Immature natural killer cell (primary cell): ENCODE data around the gene DERL2. TPM values are rescaled to one million over a fixed set of nuclear protein-coding genes. Genes with fewer than 3 reads are reported as not detected.

Experiments used
- DNase-seq, 3 donors: peaks; one replicate each; pipeline ENCODE4 v3.0.0; 2022; ENCODE audit warnings: mixed read lengths in 1 of 3
- H3K27ac Mint-ChIP-seq, 6 donors: one replicate each; pipeline ENCODE4 v1.8.0; 2020; ENCODE audit warnings: mixed read lengths in 6 of 6, mild to moderate bottlenecking in 5 of 6, inconsistent platforms in 4 of 6, moderate library complexity in 3 of 6
- H3K27me3 Mint-ChIP-seq, 3 donors: one replicate each; pipeline ENCODE4 v1.8.0; 2020 to 2021; ENCODE audit warnings: low read depth in 3 of 3, mild to moderate bottlenecking in 3 of 3, mixed read lengths in 3 of 3, moderate library complexity in 3 of 3, inconsistent platforms in 1 of 3
- H3K36me3 Mint-ChIP-seq, 3 donors: one replicate each; pipeline ENCODE4 v1.8.0; 2020; ENCODE audit warnings: mixed read lengths in 3 of 3, inconsistent platforms in 2 of 3, mild to moderate bottlenecking in 2 of 3
- H3K4me1 Mint-ChIP-seq, 2 donors: one replicate each; pipeline ENCODE4 v1.8.0; 2020; ENCODE audit warnings: inconsistent platforms in 2 of 2, mild to moderate bottlenecking in 2 of 2, mixed read lengths in 2 of 2, moderate library complexity in 1 of 2
- H3K4me3 Mint-ChIP-seq, 5 donors: one replicate each; pipeline ENCODE4 v1.8.0; 2020; ENCODE audit warnings: mild to moderate bottlenecking in 5 of 5, mixed read lengths in 5 of 5, inconsistent platforms in 3 of 5, moderate library complexity in 3 of 5
- H3K9me3 Mint-ChIP-seq, 6 donors: one replicate each; pipeline ENCODE4 v1.8.0; 2020; ENCODE audit warnings: mild to moderate bottlenecking in 6 of 6, mixed read lengths in 6 of 6, inconsistent platforms in 4 of 6, moderate library complexity in 3 of 6
- polyA plus RNA-seq, 3 donors: library from polyadenylated mRNA; unstranded; fragments of 300-500 nt; fragmentation: Illumina TruSeq; gene quantifications; one replicate each; pipeline ENCODE4 v1.2.3, GENCODE V29; 2021

Gene DERL2
- polyA plus RNA-seq, 3 donors from 2014 or later = 101 to 111 (median 108) TPM

DNA sequence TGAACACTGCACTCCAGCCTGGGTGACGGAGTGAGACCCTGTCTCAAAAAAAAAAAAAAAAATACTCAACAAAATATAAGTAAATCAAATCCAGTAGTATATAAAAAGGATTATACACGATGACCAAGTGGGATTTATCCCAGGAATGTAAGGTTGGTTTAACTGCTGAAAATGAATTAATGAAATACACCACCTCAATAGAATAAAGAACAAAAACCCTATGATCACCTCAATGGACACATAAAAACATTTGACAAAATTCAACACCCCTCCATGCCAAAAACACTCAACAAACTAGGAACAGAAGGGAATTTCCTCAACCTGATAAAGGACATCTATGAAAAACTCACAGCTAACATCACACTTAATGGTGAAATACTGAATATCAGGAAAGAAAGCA is 7.0 kb upstream of the DERL2 start:
- Mint-ChIP-seq H3K27ac (no peak overlapping the region), H3K27me3 (peaks cover 0 to 2% (median 2%) of the 10 kb centered on the region in 3 donors), H3K9me3 (peaks cover 0 to 2% (median 0%) of the 10 kb centered on the region in 6 donors), H3K4me1 (peaks cover 5 to 13% of the 10 kb centered on the region in 2 donors), H3K36me3 (peaks cover 10 to 18% (median 12%) of the 10 kb centered on the region in 3 donors), H3K4me3 (no peak overlapping the region)
- DNase-seq = no peak

DNA sequence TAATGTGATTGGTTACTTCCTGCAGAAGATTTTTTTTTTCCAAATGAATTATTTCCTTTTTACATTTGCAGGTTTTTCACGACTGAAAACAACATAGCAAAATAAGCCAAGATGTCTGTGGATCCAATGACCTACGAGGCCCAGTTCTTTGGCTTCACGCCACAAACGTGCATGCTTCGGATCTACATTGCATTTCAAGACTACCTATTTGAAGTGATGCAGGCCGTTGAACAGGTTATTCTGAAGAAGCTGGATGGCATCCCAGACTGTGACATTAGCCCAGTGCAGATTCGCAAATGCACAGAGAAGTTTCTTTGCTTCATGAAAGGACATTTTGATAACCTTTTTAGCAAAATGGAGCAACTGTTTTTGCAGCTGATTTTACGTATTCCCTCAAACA is 2.8 kb upstream of the DERL2 start:
- H3K36me3 Mint-ChIP-seq = peaks cover 10 to 20% (median 14%) of the 10 kb centered on the region in 3 donors
- peaks cover 10 to 17% (median 10%) of the 10 kb centered on the region in 3 donors for H3K27me3 Mint-ChIP-seq
- peaks cover 41 to 52% of the 10 kb centered on the region in 2 donors for H3K4me1 Mint-ChIP-seq
- H3K9me3 Mint-ChIP-seq = peaks cover 0 to 2% (median 0%) of the 10 kb centered on the region in 6 donors
- peak overlapping the region in 2 of 6 donors; percentile 70 to 98 for H3K27ac Mint-ChIP-seq
- no peak for DNase-seq
- H3K4me3 Mint-ChIP-seq = peak overlapping the region in 1 of 5 donors; percentile 54

DNA sequence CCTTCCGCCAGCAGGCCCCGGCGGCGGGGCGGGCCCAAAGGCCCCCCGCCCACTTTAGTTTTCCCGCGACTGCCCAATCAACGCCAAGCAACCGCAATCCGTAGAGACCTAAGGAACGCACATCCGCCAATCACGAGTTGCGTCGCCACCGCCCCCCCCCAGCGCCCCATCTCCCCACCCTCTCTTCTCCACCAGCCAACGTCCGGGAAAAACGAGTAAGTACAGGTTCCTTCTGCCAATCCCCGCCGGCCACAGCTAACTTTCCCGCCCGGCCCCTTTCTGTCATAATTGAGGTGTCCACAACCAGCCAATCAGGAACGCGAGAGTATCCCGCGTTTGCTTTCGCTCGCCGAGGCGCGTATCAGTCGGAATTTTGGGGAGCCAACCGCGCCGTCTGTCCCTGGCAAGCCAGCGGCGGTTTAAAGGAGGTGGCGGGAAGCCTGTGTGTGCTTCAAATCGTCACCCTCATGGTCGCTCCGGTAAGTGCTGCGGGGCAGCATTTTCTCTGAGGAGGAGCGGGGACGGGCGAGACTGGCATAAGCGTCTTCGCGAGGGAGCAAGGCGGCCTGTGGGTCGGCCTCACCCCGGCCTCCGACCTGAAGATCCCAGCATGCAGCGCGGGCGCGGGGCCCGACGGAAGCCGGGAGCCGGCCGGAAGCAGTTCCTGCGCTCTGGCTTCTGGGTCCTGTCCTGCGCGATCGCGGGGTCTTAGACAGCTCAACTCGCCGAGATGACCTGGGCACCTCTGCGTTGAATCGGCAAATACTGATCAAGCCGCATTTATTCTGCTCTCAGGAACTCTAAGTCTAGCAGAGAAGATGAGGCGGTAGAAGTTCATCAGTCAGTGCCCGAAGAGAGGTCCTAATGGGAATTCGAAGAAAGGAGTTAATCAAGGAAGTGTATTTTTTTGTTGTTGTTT is 487 bp upstream of the DERL2 start, which contains the start of gene MIS12:
MIS12 (plus strand) TSS at position 361 of the 919 bp plus-strand sequence. CDS start 2,297 bp downstream, outside the sequence.
- Mint-ChIP-seq H3K4me3 (peak within 1 kb of the TSS; percentile 94 to 98 (median 96)), H3K4me1 (peaks cover 52 to 74% of the 10 kb centered on the region in 2 donors), H3K36me3 (peaks cover 5 to 16% (median 14%) of the 10 kb centered on the region in 3 donors), H3K27me3 (peaks cover 10 to 17% (median 10%) of the 10 kb centered on the region in 3 donors), H3K9me3 (no peaks in the 10 kb centered on the region), H3K27ac (peak within 1 kb of the TSS; percentile 96 to 100 (median 98))
- DNase-seq = peak; percentile 97 to 98 (median 97)

DNA sequence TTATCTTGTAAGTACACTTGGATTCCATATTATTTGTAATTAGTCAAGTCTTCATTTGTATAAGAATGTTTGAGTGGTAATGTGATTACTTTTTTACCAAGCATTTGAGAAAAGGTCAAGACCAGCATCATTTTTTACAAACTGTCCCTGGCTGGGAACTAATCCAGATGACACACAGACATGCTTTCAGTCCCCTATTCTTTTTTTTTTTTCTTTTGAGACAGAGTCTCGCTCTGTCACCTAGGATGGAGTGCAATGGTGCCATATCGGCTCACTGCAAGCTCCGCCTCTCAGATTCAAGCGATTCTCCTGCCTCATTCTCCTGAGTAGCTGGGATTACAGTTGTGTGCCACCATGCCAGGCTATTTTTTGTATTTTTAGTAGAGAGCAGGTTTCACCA is 4.5 kb downstream of the DERL2 start:
- DNase-seq = no peak
- H3K9me3 Mint-ChIP-seq = no peaks in the 10 kb centered on the region
- H3K4me3 Mint-ChIP-seq = no peak overlapping the region
- no peak overlapping the region for H3K27ac Mint-ChIP-seq
- H3K4me1 Mint-ChIP-seq = peaks cover 37 to 74% of the 10 kb centered on the region in 2 donors
- H3K36me3 Mint-ChIP-seq = peaks cover 16 to 30% (median 30%) of the 10 kb centered on the region in 3 donors
- H3K27me3 Mint-ChIP-seq = peaks cover 6 to 12% (median 10%) of the 10 kb centered on the region in 3 donors

DNA sequence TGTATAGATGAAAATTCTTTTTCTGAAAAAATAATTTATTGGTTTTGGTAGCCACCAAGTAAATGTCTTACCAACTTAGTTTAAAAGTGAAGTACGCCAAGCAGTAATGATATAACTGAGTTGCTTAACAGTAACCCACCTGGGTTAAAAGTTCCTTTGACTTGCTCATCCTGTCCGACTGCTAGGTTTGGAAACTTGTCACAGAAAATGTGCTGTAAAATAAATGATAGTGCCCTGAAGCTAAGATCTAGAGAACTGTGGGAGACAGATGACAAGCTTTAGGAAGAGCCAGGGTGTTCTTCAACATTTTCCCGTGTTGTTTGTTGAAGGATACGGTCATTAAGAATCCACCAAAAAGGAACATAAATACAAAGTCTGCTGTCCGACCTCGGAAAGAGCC is 5.0 kb downstream of the DERL2 start:
- Mint-ChIP-seq H3K4me1 (peaks cover 35 to 76% of the 10 kb centered on the region in 2 donors), H3K4me3 (no peak overlapping the region), H3K9me3 (no peaks in the 10 kb centered on the region), H3K27me3 (peaks cover 1 to 7% (median 6%) of the 10 kb centered on the region in 3 donors), H3K27ac (no peak overlapping the region), H3K36me3 (peaks cover 19 to 30% (median 30%) of the 10 kb centered on the region in 3 donors)
- no peak for DNase-seq

DNA sequence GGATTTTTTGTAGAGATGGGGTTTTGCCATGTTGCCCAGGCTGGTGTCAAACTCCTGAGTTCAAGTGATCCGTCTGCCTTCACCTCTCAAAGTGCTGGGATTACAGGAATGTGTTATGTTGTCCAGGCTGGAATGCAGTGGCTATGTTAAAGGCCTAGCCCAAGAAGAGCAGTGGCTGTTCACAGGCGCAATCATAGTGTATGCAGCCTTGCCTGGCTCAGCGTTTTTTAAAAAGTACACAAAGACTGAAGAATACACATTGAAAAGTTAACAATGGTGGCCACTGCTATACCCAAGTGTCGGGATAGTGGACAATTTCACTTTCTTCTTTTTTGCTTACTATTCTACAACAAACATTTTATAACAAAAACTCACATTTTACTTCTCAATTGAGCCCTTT is 7.0 kb downstream of the DERL2 start:
- Mint-ChIP-seq H3K27me3 (peaks cover 0 to 3% (median 2%) of the 10 kb centered on the region in 3 donors), H3K4me3 (no peak overlapping the region), H3K9me3 (no peaks in the 10 kb centered on the region), H3K4me1 (peaks cover 17 to 58% of the 10 kb centered on the region in 2 donors), H3K36me3 (peaks cover 27 to 33% (median 32%) of the 10 kb centered on the region in 3 donors), H3K27ac (no peak overlapping the region)
- DNase-seq = no peak

DNA sequence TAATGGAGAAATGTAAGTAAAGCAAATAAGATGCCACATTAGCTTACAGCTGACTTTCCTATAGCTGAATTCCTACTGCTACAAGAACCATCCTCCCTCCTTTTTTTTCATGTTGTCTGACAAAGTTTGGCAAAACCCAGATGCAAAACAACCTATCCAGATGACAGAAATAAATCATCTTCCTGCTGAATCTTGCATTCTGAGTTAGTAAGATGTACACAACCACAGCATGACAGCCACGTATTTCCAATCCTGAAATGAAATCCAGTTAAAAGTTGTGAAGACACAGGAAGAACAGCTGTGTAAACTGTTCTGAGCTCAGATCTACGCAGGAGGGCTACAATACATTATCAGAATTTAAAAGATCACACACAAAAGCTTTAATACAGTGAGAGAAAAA is 12.1 kb downstream of the DERL2 start:
- peaks cover 24 to 33% (median 24%) of the 10 kb centered on the region in 3 donors for H3K36me3 Mint-ChIP-seq
- no peaks in the 10 kb centered on the region for H3K9me3 Mint-ChIP-seq
- H3K27me3 Mint-ChIP-seq = peaks cover 0 to 1% (median 0%) of the 10 kb centered on the region in 3 donors
- no peak for DNase-seq
- no peak overlapping the region for H3K4me3 Mint-ChIP-seq
- no peak overlapping the region for H3K27ac Mint-ChIP-seq
- peaks cover 12 to 29% of the 10 kb centered on the region in 2 donors for H3K4me1 Mint-ChIP-seq

DNA sequence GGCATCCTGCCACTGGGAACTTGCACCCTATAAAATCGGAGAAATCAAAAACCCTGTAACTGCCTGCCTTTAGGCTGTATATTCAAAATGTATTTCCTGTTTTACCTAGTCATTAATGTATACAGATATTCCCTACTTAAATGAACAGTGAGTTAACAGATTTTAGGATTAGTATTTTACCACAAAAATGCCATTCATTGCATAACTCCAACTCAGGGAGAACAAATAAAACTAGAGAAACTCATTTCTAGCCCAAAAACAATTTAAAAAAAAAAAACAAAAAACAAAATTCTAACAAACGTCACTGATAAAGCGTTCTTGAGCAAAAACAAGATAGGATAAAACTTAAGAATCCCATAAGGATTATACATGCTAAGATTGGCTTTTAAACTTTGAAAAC is 13.5 kb downstream of the DERL2 start:
- Mint-ChIP-seq H3K36me3 (peaks cover 18 to 27% (median 20%) of the 10 kb centered on the region in 3 donors), H3K27me3 (peaks cover 0 to 1% (median 0%) of the 10 kb centered on the region in 3 donors), H3K27ac (peak overlapping the region in 1 of 6 donors; percentile 22), H3K9me3 (no peaks in the 10 kb centered on the region), H3K4me1 (peaks cover 21 to 41% of the 10 kb centered on the region in 2 donors), H3K4me3 (no peak overlapping the region)
- DNase-seq = no peak

DNA sequence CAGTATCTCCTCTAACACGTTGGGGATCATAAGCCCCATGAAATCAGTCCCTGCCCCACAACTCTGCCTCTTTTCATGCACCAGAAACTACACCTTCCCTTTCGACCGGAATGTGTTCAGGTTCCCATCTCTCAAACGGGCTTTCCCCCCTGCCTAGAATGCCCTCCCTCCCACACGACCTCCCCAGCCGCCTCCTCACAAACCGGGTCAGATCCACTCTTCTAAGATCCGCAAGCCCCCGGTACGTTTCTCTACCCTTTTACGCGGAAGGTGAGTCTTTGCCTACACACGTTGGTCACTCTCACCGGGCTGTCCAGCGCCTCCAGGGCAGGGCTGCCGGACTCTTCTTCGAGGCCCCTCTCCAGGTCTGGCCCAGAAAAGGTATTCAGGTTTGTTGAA is 17.9 kb downstream of the DERL2 start:
- peak in 1 of 3 donors; percentile 11 for DNase-seq
- peaks cover 0 to 13% (median 6%) of the 10 kb centered on the region in 3 donors for H3K36me3 Mint-ChIP-seq
- peak overlapping the region; percentile 10 to 76 (median 35) for H3K27ac Mint-ChIP-seq
- peaks cover 31 to 44% of the 10 kb centered on the region in 2 donors for H3K4me1 Mint-ChIP-seq
- no peaks in the 10 kb centered on the region for H3K27me3 Mint-ChIP-seq
- H3K9me3 Mint-ChIP-seq = no peaks in the 10 kb centered on the region
- peak overlapping the region; percentile 71 to 88 (median 79) for H3K4me3 Mint-ChIP-seq

DNA sequence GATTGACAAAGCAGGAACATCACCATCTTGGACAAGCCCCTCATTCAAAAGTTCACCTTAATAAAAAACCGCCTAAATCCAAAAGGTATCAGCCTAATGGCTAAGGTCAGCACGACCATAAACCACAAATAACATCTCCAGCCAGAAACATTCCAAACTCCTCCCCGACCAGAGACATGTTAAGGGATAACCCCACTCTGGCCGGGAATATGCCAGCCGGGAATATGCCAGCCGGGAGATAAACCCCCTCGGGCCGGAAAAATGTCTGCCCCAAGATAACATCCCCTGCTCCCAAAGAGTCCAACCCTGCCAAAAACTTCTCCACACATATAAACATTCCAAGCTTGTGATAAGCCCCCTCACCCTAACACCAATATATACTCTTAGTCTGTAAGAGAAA is 18.6 kb downstream of the DERL2 start:
- Mint-ChIP-seq H3K36me3 (peaks cover 0 to 8% (median 6%) of the 10 kb centered on the region in 3 donors), H3K27ac (peak overlapping the region in 4 of 6 donors; percentile 10 to 59 (median 42)), H3K4me3 (peak overlapping the region; percentile 71 to 88 (median 79)), H3K27me3 (no peaks in the 10 kb centered on the region), H3K4me1 (peaks cover 31 to 44% of the 10 kb centered on the region in 2 donors), H3K9me3 (no peaks in the 10 kb centered on the region)
- DNase-seq = no peak

DNA sequence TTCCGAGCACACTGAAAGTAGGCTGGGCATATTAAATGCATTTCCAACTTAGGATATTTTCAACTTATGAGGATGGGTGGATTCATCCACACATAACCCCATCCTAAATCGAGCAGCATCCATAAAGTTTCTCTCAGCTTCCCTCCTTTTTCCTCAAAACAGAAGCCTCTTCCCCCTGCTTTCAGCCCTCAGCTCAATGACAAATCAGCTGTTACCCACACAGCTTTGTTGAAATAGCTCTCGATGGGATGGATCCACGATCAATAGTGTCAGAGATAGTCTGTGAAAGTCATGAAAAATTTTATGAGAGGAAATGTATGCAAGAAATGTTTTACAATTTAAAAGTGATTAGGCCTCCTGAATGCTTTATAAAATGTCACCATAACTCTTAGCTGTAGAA is 19.7 kb downstream of the DERL2 start:
- H3K27me3 Mint-ChIP-seq = no peaks in the 10 kb centered on the region
- no peak for DNase-seq
- peaks cover 1 to 5% (median 3%) of the 10 kb centered on the region in 3 donors for H3K36me3 Mint-ChIP-seq
- no peaks in the 10 kb centered on the region for H3K9me3 Mint-ChIP-seq
- no peak overlapping the region for H3K4me3 Mint-ChIP-seq
- H3K4me1 Mint-ChIP-seq = peaks cover 31 to 44% of the 10 kb centered on the region in 2 donors
- no peak overlapping the region for H3K27ac Mint-ChIP-seq

DNA sequence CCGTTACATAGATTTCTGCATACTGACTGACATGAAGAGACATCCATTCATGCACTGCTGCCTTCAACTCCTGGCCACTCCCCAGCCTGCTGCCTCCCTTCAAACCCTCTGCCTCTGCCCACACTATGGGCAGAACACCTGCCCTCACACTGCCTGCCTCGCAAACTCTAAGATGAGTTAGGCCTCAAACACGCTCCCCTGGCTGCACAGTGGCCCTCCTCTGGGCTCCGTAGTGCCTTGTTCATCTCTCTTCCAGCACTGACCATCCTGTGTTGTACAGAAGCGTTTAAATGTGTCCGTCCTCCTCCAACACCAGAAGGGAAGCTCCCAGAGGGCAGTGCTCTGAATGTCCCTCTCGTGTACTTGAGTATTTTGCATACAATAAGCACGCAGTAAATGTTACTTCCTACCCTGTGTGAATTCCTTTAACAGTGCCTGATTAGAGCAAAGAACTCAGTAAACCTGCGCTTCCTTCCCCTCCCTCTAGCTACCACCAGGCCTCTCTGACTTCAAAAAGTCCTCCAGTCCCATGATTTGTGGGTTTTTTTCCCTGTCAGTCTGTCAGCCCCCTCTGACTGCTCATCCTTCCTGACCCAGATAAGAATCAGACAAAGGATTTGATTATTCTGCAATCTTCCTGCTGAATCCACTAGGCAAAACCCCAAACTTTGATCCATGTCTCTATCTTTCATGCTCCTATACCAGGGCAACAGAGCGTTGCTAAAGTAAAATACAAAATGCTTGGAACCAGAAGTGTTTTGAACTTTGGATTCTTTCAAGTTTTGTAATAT is 21.1 kb downstream of the DERL2 start:
- H3K4me1 Mint-ChIP-seq = peaks cover 29 to 38% of the 10 kb centered on the region in 2 donors
- H3K36me3 Mint-ChIP-seq = peaks cover 4 to 11% (median 7%) of the 10 kb centered on the region in 3 donors
- peaks cover 0 to 3% (median 0%) of the 10 kb centered on the region in 3 donors for H3K27me3 Mint-ChIP-seq
- no peak for DNase-seq
- H3K27ac Mint-ChIP-seq = no peak overlapping the region
- H3K4me3 Mint-ChIP-seq = no peak overlapping the region
- no peaks in the 10 kb centered on the region for H3K9me3 Mint-ChIP-seq

DNA sequence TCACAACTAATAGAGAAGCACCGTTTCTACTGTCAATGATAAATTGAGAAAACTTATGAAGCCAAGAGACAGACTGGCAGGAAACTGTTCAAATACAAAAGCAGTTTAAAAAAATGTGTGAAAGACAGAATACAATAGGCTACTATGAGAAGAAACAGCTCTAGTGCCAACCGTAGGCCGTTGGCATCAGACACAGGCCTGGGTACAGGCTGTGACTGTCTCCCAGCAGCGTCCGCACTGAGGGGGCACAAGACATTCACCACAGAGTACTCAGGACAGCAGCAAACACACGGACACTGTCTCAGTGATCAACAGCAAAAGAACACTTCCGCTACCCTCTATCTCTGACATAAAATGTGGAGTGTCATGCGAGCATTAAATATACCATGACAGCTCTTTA is 39.2 kb downstream of the DERL2 start:
- Mint-ChIP-seq H3K27ac (no peak overlapping the region), H3K4me1 (no peaks in the 10 kb centered on the region), H3K36me3 (peaks cover 14 to 44% (median 20%) of the 10 kb centered on the region in 3 donors), H3K27me3 (no peaks in the 10 kb centered on the region), H3K9me3 (no peaks in the 10 kb centered on the region), H3K4me3 (no peak overlapping the region)
- DNase-seq = no peak
